Panc1 (cell line): ENCODE results near the gene METTL16. TPM values are rescaled to one million over a fixed set of nuclear protein-coding genes. Genes with fewer than 3 reads are reported as not detected.

Source experiments
- ATAC-seq: fragments of 200-7000 bp; cut with Tn5 transposase; 2 replicates; pipeline ENCODE4 v1.9.1; 2020; ENCODE audit warnings: mild to moderate bottlenecking, moderate library complexity
- BruUV-seq: library from RNA; stranded (reverse); fragments of 400-500 nt; replicated peaks from 2 replicates; lab custom pipeline; 2021; lab: Mats Ljungman, UMichigan
- CTCF ChIA-PET: fragments of 300-600 bp; sonication (Branson Sonifier 250); formaldehyde crosslinking; loops from one replicate; lab custom pipeline; 2022; ENCODE audit warnings: antibody characterized with exemption; lab: Charles Lee
- POLR2A ChIA-PET: fragments of 300-600 bp; sonication (Branson Sonifier 250); formaldehyde crosslinking; loops from one replicate; lab custom pipeline; 2022; ENCODE audit warnings: antibody characterized with exemption; lab: Charles Lee
- DNase-seq: peaks from one replicate; pipeline ENCODE4 v3.0.0-alpha.2; 2010; ENCODE audit warnings: low read depth, low spot score
- H3K27ac ChIP-seq: 2 replicates; pipeline ENCODE4 v1.5.1; 2011; ENCODE audit warnings: mild to moderate bottlenecking, low read length, inconsistent platforms
- H3K27me3 ChIP-seq: fragments of 200-500 bp; sonication (Bioruptor generic); 2 replicates; pipeline ENCODE4 v1.6.0; 2014; ENCODE audit warnings: low read length, inconsistent platforms; ENCODE audit not compliant: control insufficient read depth, insufficient read depth
- H3K36me3 ChIP-seq: fragments of 200-500 bp; sonication (Bioruptor generic); 2 replicates; pipeline ENCODE4 v1.5.1; 2014; ENCODE audit warnings: inconsistent platforms, mild to moderate bottlenecking, low read length, moderate library complexity; ENCODE audit not compliant: control insufficient read depth, insufficient read depth
- H3K4me1 ChIP-seq: 2 replicates; pipeline ENCODE4 v1.5.1; 2011; ENCODE audit warnings: inconsistent platforms, mild to moderate bottlenecking, low read length, moderate library complexity; ENCODE audit not compliant: control insufficient read depth, insufficient read depth
- H3K4me3 ChIP-seq, 2 experiments: 2 replicates each; pipeline ENCODE4 v1.5.1; 2011 to 2012; ENCODE audit warnings: low read depth in 2 of 2, low read length in 2 of 2, mild to moderate bottlenecking in 2 of 2, inconsistent platforms in 1 of 2, moderate library complexity in 1 of 2
- H3K9me3 ChIP-seq: fragments of 200-500 bp; sonication (Bioruptor generic); 2 replicates; pipeline ENCODE4 v1.5.1; 2014; ENCODE audit warnings: low read depth, mild to moderate bottlenecking, inconsistent platforms, low read length, moderate library complexity; ENCODE audit not compliant: control insufficient read depth, insufficient read depth
- POLR2AphosphoS5 ChIP-seq: IDR thresholded peaks from 2 replicates; pipeline ENCODE4 v1.6.1; 2012; ENCODE audit warnings: mild to moderate bottlenecking, low read depth, low read length, moderate library complexity
- REST ChIP-seq, 2 experiments: IDR thresholded peaks; 2 replicates each; pipeline ENCODE4 v1.6.1; 2011 to 2012; ENCODE audit warnings: low read depth in 2 of 2, control low read depth in 1 of 2, low read length in 1 of 2, mild to moderate bottlenecking in 1 of 2, moderate library complexity in 1 of 2; ENCODE audit not compliant: insufficient read depth in 1 of 2
- SIN3A ChIP-seq: IDR thresholded peaks from 2 replicates; pipeline ENCODE4 v1.6.1; 2012; ENCODE audit warnings: low read depth, mild to moderate bottlenecking, low read length, moderate library complexity, borderline replicate concordance; ENCODE audit not compliant: insufficient read depth
- TCF7L2 ChIP-seq: IDR thresholded peaks from 2 replicates; pipeline ENCODE4 v1.6.1; 2011; ENCODE audit warnings: mild to moderate bottlenecking, low read depth, low read length, inconsistent platforms
- in situ Hi-C: cut with HindIII; loops from 2 replicates; pipeline ENCODE4 v1.10.0; 2016; ENCODE audit warnings: low sequenced_read_pairs, low pct_unique_long_range_greater_than_20kb
- intact Hi-C: fragments of 100-400 bp; cut with micrococcal nuclease; formaldehyde crosslinking; loops from one replicate; pipeline ENCODE4 v1.10.0; 2022; ENCODE audit not compliant: unreplicated experiment
- total RNA-seq: library from RNA; stranded (reverse); gene quantifications from one replicate; pipeline ENCODE4 v1.2.1, GENCODE V29; 2021; ENCODE audit not compliant: unreplicated experiment
- TF ChIP-seq, protein P1 (sequence below): fragments of 450-650 bp; IDR thresholded peaks from 2 replicates; pipeline ENCODE4 v1.5.1; 2017; ENCODE audit warnings: mild to moderate bottlenecking

METTL16 gene
- total RNA-seq, 1 experiment from 2014 or later: 34.7 TPM

DNA sequence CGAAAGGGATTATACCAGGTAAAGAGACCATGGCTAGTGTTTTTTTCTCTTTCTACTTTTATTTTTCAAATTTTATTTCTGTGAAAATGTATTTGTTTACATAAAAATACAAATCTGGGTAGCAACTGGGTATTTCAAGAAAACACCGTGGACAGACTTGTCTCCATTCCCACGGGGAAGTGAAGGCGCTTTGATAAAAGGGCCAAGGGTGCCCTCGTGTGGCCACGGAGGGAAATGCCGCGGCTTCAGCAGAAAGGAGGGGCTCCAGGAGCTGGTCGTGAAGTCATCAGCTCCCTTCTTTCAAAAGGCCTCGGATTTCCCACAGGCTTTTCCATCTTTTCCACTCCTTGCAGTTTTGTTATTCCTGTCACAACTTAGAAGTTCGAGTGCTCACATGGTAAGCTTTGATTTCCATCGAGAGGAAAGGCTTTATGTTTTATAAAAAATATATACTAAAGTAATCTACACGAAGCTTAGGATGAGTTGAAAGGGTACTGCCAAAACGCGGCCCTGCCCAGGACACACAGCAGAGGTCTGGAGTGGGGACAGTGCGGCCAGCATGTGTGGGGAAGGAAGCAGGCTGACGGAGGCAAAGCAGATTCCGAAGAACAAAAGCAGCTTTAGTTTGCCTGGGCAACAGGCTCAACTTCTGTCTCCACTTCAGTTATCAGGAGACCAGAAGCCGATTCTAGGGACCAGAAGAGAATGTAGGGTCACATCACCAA, 95.5 kb downstream of the METTL16 start:
- Histone ChIP-seq H3K4me1 (no peaks in the 10 kb centered on the region), H3K36me3 (peaks cover 2% of the 10 kb centered on the region), H3K27me3 (no peaks in the 10 kb centered on the region), H3K4me3 (no peak overlapping the region), H3K27ac (no peak overlapping the region), H3K9me3 (no peaks in the 10 kb centered on the region)
- intact Hi-C loops: loop anchor here (1.0 kb wide), 1 partner anchor 33 kb away; no protein-coding TSS in a partner anchor
- no TSS peak for BruUV-seq
- in situ Hi-C loops: no loop called here
- ATAC-seq (peak; percentile 88), DNase-seq (no peak)
- CTCF ChIA-PET: interaction anchor here (0.6 to 2.8 kb wide), 7 partner anchors 9 to 316 kb away, joined by 3 to 58 read pairs (median 3); no protein-coding TSS in a partner anchor
- TF ChIP-seq, protein P1, sequence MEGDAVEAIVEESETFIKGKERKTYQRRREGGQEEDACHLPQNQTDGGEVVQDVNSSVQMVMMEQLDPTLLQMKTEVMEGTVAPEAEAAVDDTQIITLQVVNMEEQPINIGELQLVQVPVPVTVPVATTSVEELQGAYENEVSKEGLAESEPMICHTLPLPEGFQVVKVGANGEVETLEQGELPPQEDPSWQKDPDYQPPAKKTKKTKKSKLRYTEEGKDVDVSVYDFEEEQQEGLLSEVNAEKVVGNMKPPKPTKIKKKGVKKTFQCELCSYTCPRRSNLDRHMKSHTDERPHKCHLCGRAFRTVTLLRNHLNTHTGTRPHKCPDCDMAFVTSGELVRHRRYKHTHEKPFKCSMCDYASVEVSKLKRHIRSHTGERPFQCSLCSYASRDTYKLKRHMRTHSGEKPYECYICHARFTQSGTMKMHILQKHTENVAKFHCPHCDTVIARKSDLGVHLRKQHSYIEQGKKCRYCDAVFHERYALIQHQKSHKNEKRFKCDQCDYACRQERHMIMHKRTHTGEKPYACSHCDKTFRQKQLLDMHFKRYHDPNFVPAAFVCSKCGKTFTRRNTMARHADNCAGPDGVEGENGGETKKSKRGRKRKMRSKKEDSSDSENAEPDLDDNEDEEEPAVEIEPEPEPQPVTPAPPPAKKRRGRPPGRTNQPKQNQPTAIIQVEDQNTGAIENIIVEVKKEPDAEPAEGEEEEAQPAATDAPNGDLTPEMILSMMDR: peak; percentile 95
- no peak for TF ChIP-seq REST (IDR thresholded peaks at IDR 0.05; ENCODE audit: insufficient read depth in 1 of 2, low read depth in 2 of 2, low read length in 1 of 2)
- no peak for TF ChIP-seq SIN3A
- no peak for TF ChIP-seq TCF7L2
- POLR2A ChIA-PET: interaction anchor here (0.7 kb wide), 1 partner anchor 34 kb away, joined by 5 read pairs; no protein-coding TSS in a partner anchor

DNA sequence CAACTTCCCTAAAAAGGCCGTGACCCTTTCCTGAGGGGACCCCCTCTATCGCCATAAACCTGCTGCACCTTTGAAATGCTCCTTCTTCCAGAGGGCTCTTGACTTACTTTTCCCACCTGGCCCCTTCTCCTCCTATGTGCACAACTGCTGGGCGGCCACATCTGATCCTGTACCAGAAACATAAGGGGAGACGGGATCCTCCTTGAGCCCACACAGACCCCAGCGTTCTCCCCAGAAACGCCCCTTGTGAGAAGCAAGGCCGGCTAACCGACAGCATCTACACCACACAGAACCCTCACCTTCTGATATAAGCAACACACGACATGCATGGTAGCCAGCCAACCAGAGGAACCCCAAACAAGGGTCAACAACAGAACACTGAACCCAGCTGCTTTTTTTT, 96.6 kb downstream of the METTL16 start:
- ATAC-seq (no peak), DNase-seq (no peak)
- no peaks in the 10 kb centered on the region for H3K27me3 ChIP-seq
- BruUV-seq: no TSS peak
- H3K4me1 ChIP-seq: no peaks in the 10 kb centered on the region
- H3K4me3 ChIP-seq: no peak overlapping the region
- CTCF ChIA-PET: interaction anchor here (2.8 kb wide), 1 partner anchor 32 kb away, joined by 58 read pairs; no protein-coding TSS in a partner anchor
- no peaks in the 10 kb centered on the region for H3K9me3 ChIP-seq
- H3K36me3 ChIP-seq: peaks cover 2% of the 10 kb centered on the region; the same call in 1 of the 2 replicates
- POLR2A ChIA-PET: no interaction called here
- H3K27ac ChIP-seq: no peak overlapping the region
- in situ Hi-C loops: no loop called here
- TF ChIP-seq REST (IDR thresholded peaks at IDR 0.05; ENCODE audit: insufficient read depth in 1 of 2, low read depth in 2 of 2, low read length in 1 of 2): no peak
- TF ChIP-seq SIN3A: no peak
- no peak for TF ChIP-seq TCF7L2
- TF ChIP-seq POLR2AphosphoS5: no peak
- TF ChIP-seq, protein P1: no peak
- intact Hi-C loops: no loop called here
